Fibroblast of lung (primary cell): ENCODE results near the gene INPP4A. TPM values are rescaled to one million over a fixed set of nuclear protein-coding genes. Genes with fewer than 3 reads are reported as not detected.
A peak's percentile ranks its signal among the peaks of the same experiment; 100 is the strongest.

Experiments used
- DNase-seq, 2 donors: peaks; one replicate each; pipeline versions ENCODE4 v3.0.0 to v3.0.0-alpha.2; 2010; ENCODE audit warnings: low read depth in 2 of 2
- H2AFZ ChIP-seq: 2 replicates; pipeline ENCODE4 v1.5.1; 2012; ENCODE audit warnings: low read length, control low read depth, inconsistent platforms
- H3K27ac ChIP-seq: 2 replicates; pipeline ENCODE4 v1.5.1; 2011; ENCODE audit warnings: low read length, control low read depth; ENCODE audit not compliant: insufficient read depth
- H3K27me3 ChIP-seq: 2 replicates; pipeline ENCODE4 v1.5.1; 2011; ENCODE audit warnings: mild to moderate bottlenecking, low read length; ENCODE audit not compliant: control insufficient read depth, insufficient read depth
- H3K36me3 ChIP-seq: 2 replicates; pipeline ENCODE4 v1.5.1; 2011; ENCODE audit warnings: low read length; ENCODE audit not compliant: control insufficient read depth, insufficient read depth
- H3K4me1 ChIP-seq: 2 replicates; pipeline ENCODE4 v1.5.1; 2011; ENCODE audit warnings: low read length; ENCODE audit not compliant: control insufficient read depth, insufficient read depth; ENCODE audit errors: extremely low read depth
- H3K4me2 ChIP-seq: 2 replicates; pipeline ENCODE4 v1.5.1; 2011; ENCODE audit warnings: low read length, control low read depth; ENCODE audit not compliant: insufficient read depth; ENCODE audit errors: extremely low read depth
- H3K4me3 ChIP-seq, 4 experiments: fragments of 200-600 bp in 1 of 4; sonication (generic) in 1 of 4; replicated peaks in 1 of 4; 2 replicates each; pipeline ENCODE4 v1.5.1; 2011 to 2016; ENCODE audit warnings: low read length in 4 of 4, low read depth in 3 of 4, mild to moderate bottlenecking in 3 of 4, control low read depth in 2 of 4, inconsistent platforms in 1 of 4, mixed read lengths in 1 of 4; ENCODE audit not compliant: insufficient read depth in 1 of 4; ENCODE audit errors: control extremely low read depth in 1 of 4
- H3K79me2 ChIP-seq: 2 replicates; pipeline ENCODE4 v1.5.1; 2012; ENCODE audit warnings: mild to moderate bottlenecking, low read length, inconsistent platforms; ENCODE audit not compliant: control insufficient read depth, insufficient read depth
- H3K9ac ChIP-seq: 2 replicates; pipeline ENCODE4 v1.5.1; 2011; ENCODE audit warnings: mild to moderate bottlenecking, low read length, control low read depth; ENCODE audit not compliant: insufficient read depth
- H3K9me3 ChIP-seq: 2 replicates; pipeline ENCODE4 v1.5.1; 2012; ENCODE audit warnings: low read depth, low read length; ENCODE audit not compliant: control insufficient read depth, insufficient read depth
- H4K20me1 ChIP-seq: 2 replicates; pipeline ENCODE4 v1.5.1; 2011; ENCODE audit warnings: low read length; ENCODE audit not compliant: control insufficient read depth, insufficient read depth; ENCODE audit errors: extremely low read depth
- CTCF ChIP-seq, 2 donors: IDR thresholded peaks in 1 of 2; conservative IDR thresholded peaks in 1 of 2; 1 replicate in 1 of 2; 2 replicates in 1 of 2; pipeline ENCODE4 v1.5.1; 2011 to 2012; ENCODE audit warnings: low read length in 2 of 2, control low read depth in 1 of 2, inconsistent platforms in 1 of 2, low read depth in 1 of 2, mild to moderate bottlenecking in 1 of 2
- EZH2 ChIP-seq: IDR thresholded peaks from 2 replicates; pipeline ENCODE4 v1.5.1; 2012; ENCODE audit warnings: low read length, control low read depth, mild to moderate bottlenecking; ENCODE audit errors: missing control alignments
- polyA plus RNA-seq, 2 donors: library from polyadenylated mRNA; depleted of rRNA in 1 of 2; stranded (reverse) in 1 of 2; unstranded in 1 of 2; fragments of >200 nt; gene quantifications; 2 replicates each; pipeline ENCODE4 v1.2.1, GENCODE V29; 2011 to 2012; ENCODE audit warnings: missing spikeins in 1 of 2
- total RNA-seq: library from RNA; depleted of rRNA; stranded (reverse); fragments of >200 nt; gene quantifications from 2 replicates; pipeline ENCODE4 v1.2.1, GENCODE V29; 2014

The INPP4A gene
- total and polyA plus RNA-seq, 2 donors (not counting 1 experiment from before 2014, with no cell fraction given), result 10.2 to 26.1 TPM

- H3K27me3 ChIP-seq, result no peaks in the 10 kb centered on the region
- no peaks in the 10 kb centered on the region for H3K79me2 ChIP-seq
- H3K4me3 ChIP-seq, result no peak overlapping the region
- TF ChIP-seq CTCF (conservative IDR thresholded peaks at IDR 0.05 in 1 of 2, IDR thresholded peaks at IDR 0.05 in 1 of 2; ENCODE audit: low read depth in 1 of 2, low read length in 2 of 2) (no peak), EZH2 (no peak)
- H3K27ac ChIP-seq, result no peak overlapping the region
- H3K4me1 ChIP-seq, result peaks cover 6% of the 10 kb centered on the region
- no peak overlapping the region for H3K4me2 ChIP-seq
- H2AFZ ChIP-seq, result no peak overlapping the region
- no peaks in the 10 kb centered on the region for H4K20me1 ChIP-seq
- peak; percentile 54 to 70 for DNase-seq
- no peaks in the 10 kb centered on the region for H3K36me3 ChIP-seq
- H3K9ac ChIP-seq, result no peak overlapping the region
- H3K9me3 ChIP-seq, result no peaks in the 10 kb centered on the region
Observed at GRCh38 chr2:98479959-98480524, 35.4 kb downstream of the INPP4A start.

GRCh38 chr2:98480598-98480997 is 35.9 kb downstream of the INPP4A start:
- Histone ChIP-seq H3K27me3 (no peaks in the 10 kb centered on the region), H3K36me3 (no peaks in the 10 kb centered on the region), H3K4me3 (no peak overlapping the region), H3K4me2 (no peak overlapping the region), H3K9ac (no peak overlapping the region), H3K27ac (no peak overlapping the region), H4K20me1 (no peaks in the 10 kb centered on the region), H3K79me2 (no peaks in the 10 kb centered on the region), H2AFZ (no peak overlapping the region), H3K9me3 (no peaks in the 10 kb centered on the region), H3K4me1 (peaks cover 6% of the 10 kb centered on the region)
- DNase-seq, result no peak
- TF ChIP-seq EZH2 (no peak), CTCF (conservative IDR thresholded peaks at IDR 0.05 in 1 of 2, IDR thresholded peaks at IDR 0.05 in 1 of 2; ENCODE audit: low read depth in 1 of 2, low read length in 2 of 2) (no peak)

- no peaks in the 10 kb centered on the region for H3K79me2 ChIP-seq
- no peak overlapping the region for H3K4me3 ChIP-seq
- no peak overlapping the region for H3K4me2 ChIP-seq
- H3K4me1 ChIP-seq, result peaks cover 6% of the 10 kb centered on the region
- DNase-seq, result no peak
- TF ChIP-seq EZH2, result no peak
- no peak for TF ChIP-seq CTCF (conservative IDR thresholded peaks at IDR 0.05 in 1 of 2, IDR thresholded peaks at IDR 0.05 in 1 of 2; ENCODE audit: low read depth in 1 of 2, low read length in 2 of 2)
- no peak overlapping the region for H2AFZ ChIP-seq
- no peaks in the 10 kb centered on the region for H3K36me3 ChIP-seq
- H3K27ac ChIP-seq, result no peak overlapping the region
- H3K9ac ChIP-seq, result no peak overlapping the region
- no peaks in the 10 kb centered on the region for H4K20me1 ChIP-seq
- no peaks in the 10 kb centered on the region for H3K9me3 ChIP-seq
- no peaks in the 10 kb centered on the region for H3K27me3 ChIP-seq
Observed at GRCh38 chr2:98482362-98482761, 37.7 kb downstream of the INPP4A start.
